HepG2 (cell line): ENCODE measurements around the gene CFAP43. TPM values are rescaled to one million over a fixed set of nuclear protein-coding genes. Genes with fewer than 3 reads are reported as not detected.

ENCODE experiments used
- ATAC-seq: fragments of 200-7000 bp; cut with Tn5 transposase; 3 replicates; pipeline ENCODE4 v1.9.1; 2020; ENCODE audit warnings: mild to moderate bottlenecking, moderate library complexity
- BruUV-seq: library from RNA; stranded (reverse); fragments of 400-500 nt; replicated peaks from 2 replicates; lab custom pipeline; 2021; lab: Mats Ljungman, UMichigan
- CTCF ChIA-PET: fragments of 300-600 bp; formaldehyde crosslinking; extraction: SDS; loops from one replicate; lab custom pipeline; 2021; ENCODE audit warnings: low total read pairs, inconsistent platforms, low intra/inter-chr PET ratio; lab: Yijun Ruan, JAX
- POLR2A ChIA-PET: fragments of 350-600 bp; sonication (Branson Sonifier 250); formaldehyde crosslinking; loops from one replicate; lab custom pipeline; 2020; ENCODE audit warnings: antibody characterized with exemption, inconsistent platforms; lab: Yijun Ruan, JAX
- DNase-seq: peaks from one replicate; pipeline ENCODE4 v3.0.0-alpha.2; 2015; ENCODE audit warnings: low spot score
- FAIRE-seq: peaks from 3 replicates; lab custom pipeline; 2011; peaks lifted over from hg19 to GRCh38; lab: Jason Lieb, UNC
- H2AFZ ChIP-seq: one replicate; pipeline ENCODE4 v1.6.1; 2011; ENCODE audit warnings: low read length, inconsistent platforms
- H3K27ac ChIP-seq: fragments of 300-600 bp; 3 replicates; pipeline ENCODE4 v1.8.0; 2011; ENCODE audit warnings: mixed run types, mild to moderate bottlenecking, mixed read lengths, low read length, inconsistent platforms; ENCODE audit not compliant: insufficient read depth; ENCODE audit errors: extremely low read length
- H3K27me3 ChIP-seq, 2 experiments: fragments of 200-600 bp in 1 of 2; 2 replicates in 1 of 2; 3 replicates in 1 of 2; pipeline versions ENCODE4 v1.6.0 to v1.8.0; 2011; ENCODE audit warnings: low read length in 2 of 2, mild to moderate bottlenecking in 2 of 2, moderate library complexity in 2 of 2, inconsistent platforms in 1 of 2; ENCODE audit not compliant: insufficient read depth in 2 of 2, control insufficient read depth in 1 of 2
- H3K36me3 ChIP-seq, 2 experiments: fragments of 200-600 bp in 1 of 2; replicated peaks in 1 of 2; 2 replicates in 1 of 2; 3 replicates in 1 of 2; pipeline versions ENCODE4 v1.5.1 to v1.8.0; 2011; ENCODE audit warnings: low read length in 2 of 2, inconsistent platforms in 1 of 2; ENCODE audit not compliant: insufficient read depth in 2 of 2, control insufficient read depth in 1 of 2
- H3K4me1 ChIP-seq: 2 replicates; pipeline ENCODE4 v1.5.1; 2012; ENCODE audit warnings: low read length, inconsistent platforms; ENCODE audit not compliant: insufficient read depth
- H3K4me2 ChIP-seq: 2 replicates; pipeline ENCODE4 v1.6.0; 2011; ENCODE audit warnings: low read depth, low read length, inconsistent platforms
- H3K4me3 ChIP-seq, 3 experiments: fragments of 200-600 bp in 1 of 3; sonication (generic), shearing (Covaris generic) in 1 of 3; replicated peaks in 1 of 3; 2 replicates each; pipeline ENCODE4 v1.5.1; 2011 to 2016; ENCODE audit warnings: low read length in 3 of 3, inconsistent platforms in 2 of 3, low read depth in 2 of 3, mild to moderate bottlenecking in 2 of 3, control low read depth in 1 of 3, mixed read lengths in 1 of 3; ENCODE audit not compliant: insufficient read depth in 1 of 3
- H3K79me2 ChIP-seq: one replicate; pipeline ENCODE4 v1.6.1; 2011; ENCODE audit warnings: low read length, inconsistent platforms; ENCODE audit not compliant: insufficient read depth
- H3K9ac ChIP-seq: 2 replicates; pipeline ENCODE4 v1.6.0; 2011; ENCODE audit warnings: mild to moderate bottlenecking, low read depth, low read length, inconsistent platforms; ENCODE audit not compliant: insufficient read depth
- H3K9me3 ChIP-seq: 2 replicates; pipeline ENCODE4 v1.5.1; 2012; ENCODE audit warnings: mild to moderate bottlenecking, low read length
- H4K20me1 ChIP-seq: 2 replicates; pipeline ENCODE4 v1.6.0; 2011; ENCODE audit warnings: inconsistent platforms, mild to moderate bottlenecking, low read length, moderate library complexity; ENCODE audit not compliant: insufficient read depth
- FOXK1 ChIP-seq: sonication (generic); formaldehyde crosslinking; IDR thresholded peaks from 2 replicates; pipeline ENCODE4 v1.4.0; 2020; ENCODE audit warnings: low read depth, missing genetic modification reagents, borderline replicate concordance
- GABPA ChIP-seq, 2 experiments: IDR thresholded peaks; 2 replicates each; pipeline ENCODE4 v1.6.1; 2011 to 2016; ENCODE audit warnings: low read depth in 2 of 2, low read length in 1 of 2, missing biosample characterization in 1 of 2, missing genetic modification characterization in 1 of 2
- GFI1 ChIP-seq: sonication (generic); formaldehyde crosslinking; IDR thresholded peaks from 2 replicates; pipeline ENCODE4 v1.5.0; 2020; ENCODE audit warnings: missing genetic modification reagents, mild to moderate bottlenecking, borderline replicate concordance
- POLR2AphosphoS2 ChIP-seq: IDR thresholded peaks from 2 replicates; pipeline ENCODE4 v1.6.1; 2011; ENCODE audit warnings: low read depth, low read length, improper control_type of control experiment
- SIN3B ChIP-seq: fragments of 150-350 bp; IDR thresholded peaks from 2 replicates; pipeline ENCODE4 v1.6.1; 2014; ENCODE audit warnings: low read length
- SRSF9 ChIP-seq: fragments of 200-400 bp; formaldehyde crosslinking; IDR thresholded peaks from 2 replicates; pipeline ENCODE4 v1.6.1; 2018; ENCODE audit warnings: borderline replicate concordance, mild to moderate bottlenecking, low read depth, low read length; ENCODE audit not compliant: insufficient read depth, poor library complexity, severe bottlenecking
- TMF1 ChIP-seq: sonication (generic); formaldehyde crosslinking; IDR thresholded peaks from 2 replicates; pipeline ENCODE4 v1.8.1; 2022; ENCODE audit warnings: low read depth, missing genetic modification reagents
- ZBTB37 ChIP-seq: sonication (generic); formaldehyde crosslinking; IDR thresholded peaks from 2 replicates; pipeline ENCODE4 v1.4.0; 2020; ENCODE audit warnings: mild to moderate bottlenecking, missing genetic modification reagents
- ZFP36L1 ChIP-seq: sonication (generic); formaldehyde crosslinking; IDR thresholded peaks from 2 replicates; pipeline ENCODE4 v1.8.0; 2022; ENCODE audit warnings: mild to moderate bottlenecking, missing genetic modification reagents, moderate library complexity
- ZNF12 ChIP-seq: sonication (generic); formaldehyde crosslinking; IDR thresholded peaks from 2 replicates; pipeline ENCODE4 v1.5.0; 2020; ENCODE audit warnings: missing genetic modification reagents
- ZNF431 ChIP-seq: sonication (generic); formaldehyde crosslinking; IDR thresholded peaks from 2 replicates; pipeline ENCODE4 v1.9.0; 2022; ENCODE audit warnings: missing genetic modification reagents, low read depth, mild to moderate bottlenecking, borderline replicate concordance
- ZNF569 ChIP-seq: sonication (generic); formaldehyde crosslinking; IDR thresholded peaks from 2 replicates; pipeline ENCODE4 v1.5.0; 2020; ENCODE audit warnings: mild to moderate bottlenecking, missing genetic modification reagents, moderate library complexity, borderline replicate concordance
- ZNF615 ChIP-seq: sonication (generic); formaldehyde crosslinking; IDR thresholded peaks from 2 replicates; pipeline ENCODE4 v1.5.0; 2020; ENCODE audit warnings: mild to moderate bottlenecking, missing genetic modification reagents, borderline replicate concordance
- ZSCAN21 ChIP-seq: sonication (generic); formaldehyde crosslinking; IDR thresholded peaks from 2 replicates; pipeline ENCODE4 v1.8.0; 2022; ENCODE audit warnings: mild to moderate bottlenecking, missing genetic modification reagents, moderate library complexity, borderline replicate concordance
- WGBS: methylation state at CpG from one replicate; pipeline ENCODE4 v1.1.6; 2017; ENCODE audit warnings: low lambda C conversion rate; 5-methylcytosine and 5-hydroxymethylcytosine counted together
- in situ Hi-C: cut with HindIII; loops from 2 replicates; pipeline ENCODE4 v1.10.0; 2017; ENCODE audit warnings: low pct_unique_long_range_greater_than_20kb; ENCODE audit not compliant: extremely low pct_ligation_motif_present
- intact Hi-C: fragments of 100-400 bp; cut with micrococcal nuclease; formaldehyde crosslinking; loops from one replicate; pipeline ENCODE4 v1.10.0; 2022; ENCODE audit not compliant: unreplicated experiment
- polyA plus RNA-seq, 8 experiments: library from polyadenylated mRNA; depleted of rRNA in 3 of 8; stranded (reverse) in 7 of 8; unstranded in 1 of 8; fragments of >200 nt; fragmentation: Illumina TruSeq in 4 of 8; extraction: Trizol in 4 of 8; gene quantifications; 2 replicates each; pipeline versions ENCODE4 v1.2.1 to v1.2.3, GENCODE V29; 2011 to 2016; ENCODE audit warnings: low read depth in 4 of 8, missing spikeins in 1 of 8, mixed read lengths in 1 of 8; ENCODE audit not compliant: insufficient read depth in 1 of 8
- total RNA-seq, 5 experiments: library from RNA; depleted of rRNA; stranded (reverse); fragments of >200 nt; fragmentation: Illumina TruSeq; extraction: Trizol; gene quantifications; 2 replicates each; pipeline ENCODE4 v1.2.3, GENCODE V29; 2016; ENCODE audit warnings: low read depth in 1 of 5

Gene CFAP43
- total and polyA plus RNA-seq, 2 of the 13 experiments (the other 11 are each of a cell fraction or from before 2014, with no cell fraction given) = 0.24 to 0.38 TPM

GRCh38 chr10:104092749-104093148, 139.4 kb downstream of the CFAP43 start:
- Histone ChIP-seq H3K36me3 (no peaks in the 10 kb centered on the region), H3K9ac (no peak overlapping the region), H3K9me3 (peaks cover 9% of the 10 kb centered on the region), H3K4me3 (no peak overlapping the region), H3K4me1 (no peaks in the 10 kb centered on the region), H3K79me2 (no peaks in the 10 kb centered on the region), H3K27ac (no peak overlapping the region), H3K4me2 (no peak overlapping the region), H3K27me3 (peaks cover 0 to 8% of the 10 kb centered on the region in 2 experiments; a peak in 2 of 5 replicates), H2AFZ (no peak overlapping the region), H4K20me1 (no peaks in the 10 kb centered on the region)
- intact Hi-C loops (no loop called here), in situ Hi-C loops (no loop called here)
- DNase-seq (no peak), ATAC-seq (no peak), FAIRE-seq (no peak)
- no peak for TF ChIP-seq ZSCAN21 (CRISPR knock-in tag)
- TF ChIP-seq ZNF12 (CRISPR knock-in tag) = no peak
- no peak for TF ChIP-seq POLR2AphosphoS2
- TF ChIP-seq ZFP36L1 (CRISPR knock-in tag) = no peak
- BruUV-seq = no TSS peak
- POLR2A ChIA-PET = no interaction called here
- CTCF ChIA-PET = no interaction called here

GRCh38 chr10:104090611-104091010, 141.6 kb downstream of the CFAP43 start:
- Histone ChIP-seq H3K36me3 (no peaks in the 10 kb centered on the region), H3K4me3 (no peak overlapping the region), H3K79me2 (no peaks in the 10 kb centered on the region), H4K20me1 (no peaks in the 10 kb centered on the region), H3K4me1 (no peaks in the 10 kb centered on the region), H2AFZ (no peak overlapping the region), H3K27ac (no peak overlapping the region), H3K27me3 (peaks cover 0 to 8% of the 10 kb centered on the region in 2 experiments; a peak in 2 of 5 replicates), H3K9me3 (no peaks in the 10 kb centered on the region), H3K4me2 (no peak overlapping the region), H3K9ac (no peak overlapping the region)
- FAIRE-seq = no peak
- 52% methylated on average over 2 of the region's 2 CpGs for WGBS
- ChIA-PET CTCF (no interaction called here), POLR2A (no interaction called here)
- in situ Hi-C loops = no loop called here
- intact Hi-C loops = no loop called here
- no peak for DNase-seq
- ATAC-seq = no peak
- no TSS peak for BruUV-seq
- TF ChIP-seq ZNF569 = no peak
- no peak for TF ChIP-seq GABPA (IDR thresholded peaks at IDR 0.05; ENCODE audit: low read depth, low read length)
- TF ChIP-seq GABPA (CRISPR knock-in tag; IDR thresholded peaks at IDR 0.05; ENCODE audit: low read depth) = no peak
- TF ChIP-seq ZBTB37 (CRISPR knock-in tag) = no peak
- TF ChIP-seq SIN3B = no peak
- no peak for TF ChIP-seq GFI1 (CRISPR knock-in tag)
- no peak for TF ChIP-seq FOXK1
- no peak for TF ChIP-seq TMF1 (CRISPR knock-in tag)
- TF ChIP-seq SRSF9 = no peak
- no peak for TF ChIP-seq ZNF615 (CRISPR knock-in tag)
- TF ChIP-seq ZNF431 (CRISPR knock-in tag) = no peak
